Activated CD8-positive, alpha-beta memory T cell treated with anti-CD3 and anti-CD28 coated beads, Interleukin-2, amount 50 U/mL, for 1 hour (primary cell): ENCODE measurements around the gene MYOZ3.
A peak's percentile ranks its signal among the peaks of the same experiment; 100 is the strongest.

Source experiments
- DNase-seq: peaks from one replicate; pipeline ENCODE4 v3.0.0-alpha.2; 2020; ENCODE audit errors: extremely low read depth

Gene MYOZ3

GRCh38 chr5:150700594-150701377 is 39.7 kb downstream of the MYOZ3 start, which contains the start of gene RBM22:
RBM22 (minus strand) TSS chr5:150701062; CDS start chr5:150700985, 77 bp downstream.
- peak; percentile 79 for DNase-seq

- DNase-seq, result no peak
Observed at GRCh38 chr5:150703762-150704161, 42.7 kb downstream of the MYOZ3 start.

- no peak for DNase-seq
Observed at GRCh38 chr5:150706776-150707390, 45.8 kb downstream of the MYOZ3 start.

- no peak for DNase-seq
Observed at GRCh38 chr5:150710165-150710564, 49.1 kb downstream of the MYOZ3 start.

GRCh38 chr5:150723845-150724244 is 62.8 kb downstream of the MYOZ3 start:
- no peak for DNase-seq
